HG02884 (cell line): Measurements from ENCODE around the gene ACIN1.

Experiments used
- ATAC-seq: cut with Tn5 transposase; IDR thresholded peaks from one replicate; pipeline ENCODE4 v1.9.1; 2021; ENCODE audit warnings: mild to moderate bottlenecking, moderate library complexity; ENCODE audit not compliant: unreplicated experiment

ACIN1 gene

GRCh38 chr14:23085458-23085857 is 9.5 kb downstream of the ACIN1 start:
- ATAC-seq = no peak

- no peak for ATAC-seq
These were observed 14.5 kb downstream of the ACIN1 start for GRCh38 chr14:23080474-23080873.

- no peak for ATAC-seq
These were observed 15.2 kb downstream of the ACIN1 start for GRCh38 chr14:23079716-23080115.

GRCh38 chr14:23078692-23079116 is 16.2 kb downstream of the ACIN1 start:
- no peak for ATAC-seq

GRCh38 chr14:23077962-23078361 is 17.0 kb downstream of the ACIN1 start:
- ATAC-seq = no peak

- no peak for ATAC-seq
These were observed 18.0 kb downstream of the ACIN1 start for GRCh38 chr14:23076785-23077408.

GRCh38 chr14:23074906-23075305 is 20.0 kb downstream of the ACIN1 start:
- ATAC-seq = no peak

- no peak for ATAC-seq
These were observed 22.9 kb downstream of the ACIN1 start for GRCh38 chr14:23071921-23072539.

- peak; percentile 86 for ATAC-seq
These were observed 23.6 kb downstream of the ACIN1 start for GRCh38 chr14:23071244-23071920.

- ATAC-seq = no peak
These were observed 24.4 kb downstream of the ACIN1 start for GRCh38 chr14:23070262-23071129.

- ATAC-seq = no peak
These were observed 25.5 kb downstream of the ACIN1 start for GRCh38 chr14:23069413-23069806.

GRCh38 chr14:23068789-23069412 is 26.0 kb downstream of the ACIN1 start:
- ATAC-seq = peak; percentile 60

GRCh38 chr14:23067847-23068788 is 26.8 kb downstream of the ACIN1 start:
- no peak for ATAC-seq

- ATAC-seq = no peak
These were observed 27.8 kb downstream of the ACIN1 start for GRCh38 chr14:23066855-23067744.

- ATAC-seq = no peak
These were observed 28.6 kb downstream of the ACIN1 start for GRCh38 chr14:23066368-23066767.

GRCh38 chr14:23063601-23064000 is 31.3 kb downstream of the ACIN1 start:
- ATAC-seq = no peak

- ATAC-seq = no peak
These were observed 32.9 kb downstream of the ACIN1 start for GRCh38 chr14:23062002-23062401.

GRCh38 chr14:23060536-23061260 is 34.2 kb downstream of the ACIN1 start:
- no peak for ATAC-seq
